Measurements from ENCODE around the gene USP17L5.
"Not testable (repeated sequence)": the region's sequence is repeated elsewhere in the genome, so short reads cannot be mapped to it uniquely, and the experiment has no call there.

USP17L5 gene

GRCh38 chr4:9339103-9339502 is at the start of gene USP17L5:
Gene USP17L5 (plus strand): TSS chr4:9339403. CDS start chr4:9339403, 0 bp downstream.
- DNase-seq (ENCODE audit: low read depth in 3 of 3, low spot score in 1 of 3): not testable (repeated sequence)

GRCh38 chr4:9324191-9324590 is 15.0 kb upstream of the USP17L5 start:
- not testable (repeated sequence) for DNase-seq (ENCODE audit: low read depth in 3 of 3, low spot score in 1 of 3)

GRCh38 chr4:9324865-9325264 is 14.3 kb upstream of the USP17L5 start, which contains the start of gene USP17L24:
Gene USP17L24 (plus strand): TSS chr4:9325165. CDS start chr4:9325165, 0 bp downstream.
- not testable (repeated sequence) for DNase-seq (ENCODE audit: low read depth in 3 of 3, low spot score in 1 of 3)

- DNase-seq (ENCODE audit: low read depth in 3 of 3, low spot score in 1 of 3): not testable (repeated sequence)
These were observed 9.6 kb upstream of the USP17L5 start, which contains the start of gene USP17L25 for GRCh38 chr4:9329611-9330010. Gene USP17L25 (plus strand): TSS chr4:9329911. CDS start chr4:9329911, 0 bp downstream.

- not testable (repeated sequence) for DNase-seq (ENCODE audit: low read depth in 3 of 3, low spot score in 1 of 3)
These were observed 4.8 kb upstream of the USP17L5 start, which contains the start of gene USP17L26 for GRCh38 chr4:9334358-9334757. Gene USP17L26 (plus strand): TSS chr4:9334658. CDS start chr4:9334658, 0 bp downstream.

- not testable (repeated sequence) for DNase-seq (ENCODE audit: low read depth in 3 of 3, low spot score in 1 of 3)
These were observed 4.6 kb downstream of the USP17L5 start, which contains the start of gene USP17L27 for GRCh38 chr4:9343848-9344247. Gene USP17L27 (plus strand): TSS chr4:9344148. CDS start chr4:9344148, 0 bp downstream.

GRCh38 chr4:9348593-9348992 is 9.4 kb downstream of the USP17L5 start, which contains the start of gene USP17L28:
Gene USP17L28 (plus strand): TSS chr4:9348893. CDS start chr4:9348893, 0 bp downstream.
- DNase-seq (ENCODE audit: low read depth in 3 of 3, low spot score in 1 of 3): not testable (repeated sequence)

- not testable (repeated sequence) for DNase-seq (ENCODE audit: low read depth in 3 of 3, low spot score in 1 of 3)
These were observed 11.7 kb downstream of the USP17L5 start for GRCh38 chr4:9350866-9351265.

- DNase-seq (ENCODE audit: low read depth in 3 of 3, low spot score in 1 of 3): not testable (repeated sequence)
These were observed 14.1 kb downstream of the USP17L5 start, which contains the start of gene USP17L29 for GRCh38 chr4:9353338-9353737. Gene USP17L29 (plus strand): TSS chr4:9353638. CDS start chr4:9353638, 0 bp downstream.

- DNase-seq (ENCODE audit: low read depth in 3 of 3, low spot score in 1 of 3): not testable (repeated sequence)
These were observed 23.6 kb downstream of the USP17L5 start, which contains the start of gene USP17L30 for GRCh38 chr4:9362829-9363228. Gene USP17L30 (plus strand): TSS chr4:9363129. CDS start chr4:9363129, 0 bp downstream.

GRCh38 chr4:9379881-9380280 is 40.7 kb downstream of the USP17L5 start:
- DNase-seq (ENCODE audit: low read depth in 3 of 3, low spot score in 1 of 3): not testable (repeated sequence)

- peak; percentile 1 to 28 (median 18) for DNase-seq (ENCODE audit: low read depth in 3 of 3, low spot score in 1 of 3)
These were observed 41.9 kb downstream of the USP17L5 start for GRCh38 chr4:9381012-9381534.

GRCh38 chr4:9384126-9384525 is 44.9 kb downstream of the USP17L5 start:
- no peak for DNase-seq (ENCODE audit: low read depth in 3 of 3, low spot score in 1 of 3)

- DNase-seq (ENCODE audit: low read depth in 3 of 3, low spot score in 1 of 3): not testable (repeated sequence)
These were observed 49.8 kb downstream of the USP17L5 start for GRCh38 chr4:9389001-9389400.
